ENCODE results near the gene LCE1A. TPM values are rescaled to one million over a fixed set of nuclear protein-coding genes. Genes with fewer than 3 reads are reported as not detected.

The LCE1A gene
- polyA plus RNA-seq, 1 donor from 2014 or later: not detected

GRCh38 chr1:152823294-152823693 is 4.0 kb upstream of the LCE1A start:
- Histone ChIP-seq H3K27me3 (ENCODE audit: insufficient read depth, low read depth, low read length) (no peaks in the 10 kb centered on the region), H2AFZ (ENCODE audit: low read depth, low read length) (no peak overlapping the region), H3K36me3 (ENCODE audit: insufficient read depth, low read length) (no peaks in the 10 kb centered on the region), H3F3A (ENCODE audit: insufficient read depth, low read length, poor library complexity, severe bottlenecking) (no peaks in the 10 kb centered on the region), H3K4me2 (ENCODE audit: low read length) (no peak overlapping the region), H3K9ac (ENCODE audit: low read length) (no peak overlapping the region), H3K9me3 (ENCODE audit: low read length) (no peaks in the 10 kb centered on the region), H4K20me1 (ENCODE audit: insufficient read depth) (no peaks in the 10 kb centered on the region), H3K79me2 (replicated peaks; ENCODE audit: insufficient read depth, low read length) (no peaks in the 10 kb centered on the region), H3K9me2 (ENCODE audit: insufficient read depth, low read length) (no peaks in the 10 kb centered on the region), H3K4me3 (ENCODE audit: low read length) (no peak overlapping the region), H3K27ac (ENCODE audit: low read length) (no peak overlapping the region)
- TF ChIP-seq TAF1 (IDR thresholded peaks at IDR 0.05; ENCODE audit: low read depth): no peak
- TF ChIP-seq, protein P1, sequence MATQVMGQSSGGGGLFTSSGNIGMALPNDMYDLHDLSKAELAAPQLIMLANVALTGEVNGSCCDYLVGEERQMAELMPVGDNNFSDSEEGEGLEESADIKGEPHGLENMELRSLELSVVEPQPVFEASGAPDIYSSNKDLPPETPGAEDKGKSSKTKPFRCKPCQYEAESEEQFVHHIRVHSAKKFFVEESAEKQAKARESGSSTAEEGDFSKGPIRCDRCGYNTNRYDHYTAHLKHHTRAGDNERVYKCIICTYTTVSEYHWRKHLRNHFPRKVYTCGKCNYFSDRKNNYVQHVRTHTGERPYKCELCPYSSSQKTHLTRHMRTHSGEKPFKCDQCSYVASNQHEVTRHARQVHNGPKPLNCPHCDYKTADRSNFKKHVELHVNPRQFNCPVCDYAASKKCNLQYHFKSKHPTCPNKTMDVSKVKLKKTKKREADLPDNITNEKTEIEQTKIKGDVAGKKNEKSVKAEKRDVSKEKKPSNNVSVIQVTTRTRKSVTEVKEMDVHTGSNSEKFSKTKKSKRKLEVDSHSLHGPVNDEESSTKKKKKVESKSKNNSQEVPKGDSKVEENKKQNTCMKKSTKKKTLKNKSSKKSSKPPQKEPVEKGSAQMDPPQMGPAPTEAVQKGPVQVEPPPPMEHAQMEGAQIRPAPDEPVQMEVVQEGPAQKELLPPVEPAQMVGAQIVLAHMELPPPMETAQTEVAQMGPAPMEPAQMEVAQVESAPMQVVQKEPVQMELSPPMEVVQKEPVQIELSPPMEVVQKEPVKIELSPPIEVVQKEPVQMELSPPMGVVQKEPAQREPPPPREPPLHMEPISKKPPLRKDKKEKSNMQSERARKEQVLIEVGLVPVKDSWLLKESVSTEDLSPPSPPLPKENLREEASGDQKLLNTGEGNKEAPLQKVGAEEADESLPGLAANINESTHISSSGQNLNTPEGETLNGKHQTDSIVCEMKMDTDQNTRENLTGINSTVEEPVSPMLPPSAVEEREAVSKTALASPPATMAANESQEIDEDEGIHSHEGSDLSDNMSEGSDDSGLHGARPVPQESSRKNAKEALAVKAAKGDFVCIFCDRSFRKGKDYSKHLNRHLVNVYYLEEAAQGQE (IDR thresholded peaks at IDR 0.05; ENCODE audit: borderline replicate concordance): no peak
- no peak for TF ChIP-seq EP300 (conservative IDR thresholded peaks at IDR 0.05; ENCODE audit: poor library complexity, severe bottlenecking)
- TF ChIP-seq RAD21 (conservative IDR thresholded peaks at IDR 0.05): no peak
- no peak for TF ChIP-seq EZH2 (IDR thresholded peaks at IDR 0.05; ENCODE audit: borderline replicate concordance, insufficient read depth, low read length, poor library complexity, severe bottlenecking)
- no peak for TF ChIP-seq POLR2AphosphoS5 (IDR thresholded peaks at IDR 0.05)
- no peak for TF ChIP-seq SMC3 (conservative IDR thresholded peaks at IDR 0.05; ENCODE audit: poor library complexity)
- no peak for TF ChIP-seq CTCF (IDR thresholded peaks at IDR 0.05; ENCODE audit: poor library complexity, severe bottlenecking)
- no peak for TF ChIP-seq MXI1 (conservative IDR thresholded peaks at IDR 0.05; ENCODE audit: poor library complexity, severe bottlenecking)

GRCh38 chr1:152824964-152825363 is 2.3 kb upstream of the LCE1A start:
- H3K79me2 ChIP-seq (replicated peaks; ENCODE audit: insufficient read depth, low read length): no peaks in the 10 kb centered on the region
- no peaks in the 10 kb centered on the region for H3K9me2 ChIP-seq (ENCODE audit: insufficient read depth, low read length)
- no peak overlapping the region for H3K27ac ChIP-seq (ENCODE audit: low read length)
- H3K9me3 ChIP-seq (ENCODE audit: low read length): no peaks in the 10 kb centered on the region
- no peak overlapping the region for H2AFZ ChIP-seq (ENCODE audit: low read depth, low read length)
- TF ChIP-seq CTCF (IDR thresholded peaks at IDR 0.05; ENCODE audit: poor library complexity, severe bottlenecking) (no peak), TAF1 (IDR thresholded peaks at IDR 0.05; ENCODE audit: low read depth) (no peak), POLR2AphosphoS5 (IDR thresholded peaks at IDR 0.05) (no peak), SMC3 (conservative IDR thresholded peaks at IDR 0.05; ENCODE audit: poor library complexity) (no peak)
- H3K36me3 ChIP-seq (ENCODE audit: insufficient read depth, low read length): no peaks in the 10 kb centered on the region
- H3K27me3 ChIP-seq (ENCODE audit: insufficient read depth, low read depth, low read length): no peaks in the 10 kb centered on the region
- H3K4me3 ChIP-seq (ENCODE audit: low read length): no peak overlapping the region
- no peak overlapping the region for H3K9ac ChIP-seq (ENCODE audit: low read length)
- no peak overlapping the region for H3K4me2 ChIP-seq (ENCODE audit: low read length)
- H3F3A ChIP-seq (ENCODE audit: insufficient read depth, low read length, poor library complexity, severe bottlenecking): no peaks in the 10 kb centered on the region
- H4K20me1 ChIP-seq (ENCODE audit: insufficient read depth): no peaks in the 10 kb centered on the region
